NCI-H1417 (cell line): ENCODE data around the gene TBL3.
"Not testable (repeated sequence)": the region's sequence is repeated elsewhere in the genome, so short reads cannot be mapped to it uniquely, and the experiment has no call there.

ENCODE experiments used
- DNase-seq, 3 experiments: peaks; one replicate each; lab custom pipeline; 2025; lab: John Stamatoyannopoulos, UW

TBL3 gene

DNA sequence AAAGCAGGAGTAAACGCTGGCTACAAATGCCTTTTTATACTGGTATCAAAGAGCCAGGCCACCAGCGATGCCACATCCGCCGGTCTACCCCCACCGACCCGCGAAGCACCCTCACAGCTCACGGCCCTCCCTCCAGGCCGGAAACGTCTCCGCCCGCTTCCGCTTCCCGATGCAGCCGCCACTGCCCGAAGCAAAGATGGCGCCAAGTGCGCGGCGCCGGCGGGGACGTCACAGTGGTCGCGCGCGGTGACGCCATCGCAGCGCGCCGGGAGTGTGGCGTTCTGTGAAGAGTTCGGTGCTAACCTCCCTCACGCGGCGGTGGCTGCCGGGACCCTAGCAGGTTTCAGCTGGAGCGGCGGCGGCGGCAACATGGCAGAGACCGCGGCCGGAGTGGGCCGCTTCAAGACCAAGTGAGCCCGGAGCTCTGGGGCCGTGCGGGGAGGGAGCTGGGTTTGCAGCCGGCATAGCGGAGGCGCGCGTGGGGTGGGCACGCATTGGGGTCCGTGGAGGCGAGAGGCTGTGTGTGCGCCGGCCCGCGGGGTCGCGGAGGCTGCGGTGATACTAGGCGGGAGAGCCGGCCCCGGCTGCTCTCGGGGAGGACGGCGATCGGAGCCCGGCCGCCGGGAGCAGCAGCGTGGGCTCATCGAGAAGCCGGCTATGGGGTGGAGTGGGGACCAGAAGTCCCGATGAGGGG lies at the start of gene TBL3:
Gene TBL3, plus strand, starts transcription at position 258 of the 694 bp plus-strand sequence. Its CDS starts 112 bp downstream, at position 370.
- peak; percentile 94 to 99 (median 96) for DNase-seq

DNA sequence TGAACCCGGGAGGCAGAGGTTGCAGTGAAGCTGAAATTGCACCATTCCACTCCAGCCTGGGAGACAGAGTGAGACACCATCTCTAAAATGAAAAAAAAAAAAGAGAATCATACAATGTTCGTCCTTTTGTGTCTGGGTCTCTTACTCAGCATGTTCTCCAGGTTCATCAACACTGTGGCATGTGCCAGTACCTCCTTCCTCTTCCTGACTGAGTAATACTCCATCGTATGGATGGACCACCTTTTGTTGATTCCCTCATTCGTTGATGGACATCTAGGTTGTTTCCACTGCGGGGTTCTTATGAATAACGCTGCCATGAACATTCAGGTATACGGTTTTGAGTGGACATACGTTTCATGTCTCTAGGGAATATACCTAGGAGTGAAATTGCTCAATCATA lies 49.5 kb upstream of the TBL3 start:
- DNase-seq: no peak

DNA sequence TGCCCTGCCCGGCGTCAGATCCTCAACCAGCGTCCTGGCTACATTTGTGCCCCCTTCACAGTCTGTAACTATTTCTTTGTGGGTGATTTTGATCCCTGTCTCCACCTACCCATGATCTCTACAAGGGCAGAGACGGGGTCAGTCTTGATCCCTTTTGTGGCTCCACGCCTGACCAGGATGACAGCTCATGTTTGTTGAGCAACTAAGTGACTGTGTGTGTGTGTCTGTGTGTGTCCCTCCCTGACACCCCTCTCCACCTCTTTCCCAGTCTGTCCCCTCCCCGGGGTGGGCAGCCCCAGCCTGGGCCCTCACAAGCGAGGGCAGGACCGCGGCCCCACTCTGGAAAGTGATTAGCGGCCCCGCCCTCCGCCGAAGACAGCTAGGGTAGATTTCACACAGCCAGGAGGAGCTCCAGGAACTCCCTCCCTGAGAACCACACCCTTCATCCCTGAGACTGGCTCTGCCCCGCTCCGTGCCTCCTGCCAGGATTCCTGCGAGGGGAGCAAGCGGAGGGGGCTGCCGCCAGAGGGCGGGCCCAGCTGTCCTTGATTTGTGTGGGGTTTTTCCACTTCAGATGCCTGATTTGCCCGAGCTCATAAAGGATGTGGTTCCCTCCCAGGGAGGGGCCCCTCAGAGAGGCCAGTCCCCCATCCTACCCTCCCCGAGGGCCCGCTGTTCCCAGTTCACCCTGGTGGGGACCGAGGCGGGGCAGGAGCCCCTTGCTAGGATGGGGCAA lies 48.4 kb upstream of the TBL3 start:
- DNase-seq: peak in 1 of 3 experiments; percentile 64

DNA sequence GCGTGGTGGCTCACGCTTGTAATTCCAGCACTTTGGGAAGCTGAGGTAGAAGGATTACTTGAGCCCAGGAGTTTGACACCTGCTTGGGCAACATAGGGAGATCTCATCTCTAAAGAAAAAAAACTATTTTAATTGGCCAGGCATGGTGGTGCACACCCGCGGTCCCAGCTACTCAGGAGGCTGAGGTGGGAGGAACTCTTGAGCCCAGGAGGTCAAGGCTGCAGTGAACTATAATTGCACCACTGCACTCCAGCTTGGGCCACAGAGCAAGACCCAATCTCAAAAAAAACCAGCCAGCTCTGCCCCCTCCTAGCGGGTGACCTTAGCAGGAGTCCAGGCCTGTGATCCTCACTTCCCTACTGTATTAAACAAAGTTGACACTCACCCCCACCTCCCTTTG lies 47.8 kb upstream of the TBL3 start:
- DNase-seq: no peak

DNA sequence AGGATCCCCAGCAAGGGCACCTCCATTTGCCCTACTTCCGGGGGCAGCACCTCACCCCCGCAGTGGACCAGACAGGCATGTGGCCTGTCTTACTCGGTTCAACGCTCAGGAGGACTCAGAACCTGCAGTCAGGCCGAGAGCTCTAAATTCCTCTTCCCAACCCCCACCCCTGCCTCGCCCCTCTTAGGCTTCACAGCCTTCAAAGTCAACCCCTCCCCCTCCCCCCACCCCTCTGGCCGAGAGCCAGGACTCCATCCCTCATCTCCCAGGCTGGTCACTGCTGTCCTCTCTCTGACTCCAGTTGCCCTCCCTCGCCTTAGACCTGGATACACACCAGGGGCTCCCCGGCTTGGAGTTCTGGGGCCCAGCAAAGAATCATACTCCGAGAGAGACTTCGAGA lies 45.6 kb upstream of the TBL3 start:
- no peak for DNase-seq

DNA sequence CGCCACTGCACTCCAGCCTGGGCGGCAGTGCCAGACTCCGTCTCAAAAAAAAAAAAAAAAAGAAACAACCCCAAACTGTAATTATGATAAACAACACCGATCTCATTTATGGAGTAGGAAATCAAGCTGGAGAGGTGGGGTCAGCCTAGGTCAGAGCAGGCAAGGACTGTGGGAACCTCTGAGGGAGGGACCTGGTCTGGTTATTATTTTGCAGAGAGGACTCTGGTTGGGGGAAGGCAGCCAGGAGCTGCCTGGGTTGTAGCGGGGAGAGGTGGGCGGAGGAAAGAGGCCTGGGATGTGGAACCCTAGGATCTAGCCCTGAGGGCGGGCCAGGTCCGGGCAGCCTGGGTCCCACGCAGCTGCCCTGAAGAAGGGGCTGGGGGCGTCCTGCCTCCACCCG lies 42.7 kb upstream of the TBL3 start:
- peak; percentile 39 to 77 (median 65) for DNase-seq

DNA sequence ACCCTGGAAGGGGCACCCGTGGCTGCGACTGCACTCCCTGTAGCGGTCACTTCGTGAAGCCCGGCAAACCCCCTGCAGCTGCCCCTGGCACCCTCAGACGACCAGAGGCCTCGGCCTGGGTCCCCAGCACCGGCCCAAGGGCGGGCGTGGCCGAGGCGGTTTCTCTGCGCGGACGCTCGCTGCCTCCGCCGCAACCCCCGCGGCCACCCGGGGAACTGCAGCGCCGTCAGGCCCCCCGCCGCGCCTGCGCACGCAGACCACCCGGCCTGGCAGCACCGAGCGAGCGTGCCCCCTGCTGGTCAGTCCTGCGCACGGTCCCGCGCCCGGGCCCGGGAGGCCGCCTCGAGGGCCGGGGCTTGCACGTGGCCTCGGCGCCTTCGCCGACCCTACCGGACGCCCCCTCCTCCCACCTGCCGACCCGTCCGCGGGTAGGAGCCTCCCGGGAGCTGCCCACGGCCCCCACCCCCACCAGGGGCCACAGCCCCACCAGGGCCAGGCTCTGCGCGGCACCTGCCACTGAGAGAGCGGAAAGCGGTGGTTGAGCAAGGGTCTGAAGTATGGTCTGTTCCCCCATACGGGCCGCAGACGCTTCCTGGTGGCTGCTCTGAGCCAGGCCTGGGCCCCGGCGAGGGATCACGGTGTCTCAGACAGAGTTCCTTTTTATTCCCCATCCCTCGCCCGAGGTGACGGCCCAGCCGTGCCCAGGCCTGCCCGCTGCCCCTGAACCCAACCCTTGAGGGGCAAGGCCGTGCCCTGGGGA lies 42.1 kb upstream of the TBL3 start:
- DNase-seq: peak; percentile 88 to 97 (median 88)

DNA sequence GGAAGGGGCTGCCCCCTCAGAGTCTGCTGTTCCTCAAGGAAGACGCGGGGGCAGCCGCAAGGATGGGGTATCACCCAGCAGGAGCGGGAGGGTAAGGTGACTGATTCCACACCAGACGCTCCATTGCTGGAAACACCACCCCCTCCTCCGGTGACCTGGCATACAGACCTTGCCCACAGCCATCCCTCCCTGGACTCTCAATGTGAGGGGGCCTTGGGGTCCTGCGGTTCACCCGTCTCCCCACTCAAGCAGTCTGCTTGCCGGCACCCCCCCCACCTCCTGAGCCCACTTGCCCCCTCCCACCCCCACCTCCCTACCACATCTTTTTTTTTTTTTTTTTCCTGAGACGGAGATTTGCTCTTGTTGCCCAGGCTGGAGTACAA lies 41.5 kb upstream of the TBL3 start:
- no peak for DNase-seq

DNA sequence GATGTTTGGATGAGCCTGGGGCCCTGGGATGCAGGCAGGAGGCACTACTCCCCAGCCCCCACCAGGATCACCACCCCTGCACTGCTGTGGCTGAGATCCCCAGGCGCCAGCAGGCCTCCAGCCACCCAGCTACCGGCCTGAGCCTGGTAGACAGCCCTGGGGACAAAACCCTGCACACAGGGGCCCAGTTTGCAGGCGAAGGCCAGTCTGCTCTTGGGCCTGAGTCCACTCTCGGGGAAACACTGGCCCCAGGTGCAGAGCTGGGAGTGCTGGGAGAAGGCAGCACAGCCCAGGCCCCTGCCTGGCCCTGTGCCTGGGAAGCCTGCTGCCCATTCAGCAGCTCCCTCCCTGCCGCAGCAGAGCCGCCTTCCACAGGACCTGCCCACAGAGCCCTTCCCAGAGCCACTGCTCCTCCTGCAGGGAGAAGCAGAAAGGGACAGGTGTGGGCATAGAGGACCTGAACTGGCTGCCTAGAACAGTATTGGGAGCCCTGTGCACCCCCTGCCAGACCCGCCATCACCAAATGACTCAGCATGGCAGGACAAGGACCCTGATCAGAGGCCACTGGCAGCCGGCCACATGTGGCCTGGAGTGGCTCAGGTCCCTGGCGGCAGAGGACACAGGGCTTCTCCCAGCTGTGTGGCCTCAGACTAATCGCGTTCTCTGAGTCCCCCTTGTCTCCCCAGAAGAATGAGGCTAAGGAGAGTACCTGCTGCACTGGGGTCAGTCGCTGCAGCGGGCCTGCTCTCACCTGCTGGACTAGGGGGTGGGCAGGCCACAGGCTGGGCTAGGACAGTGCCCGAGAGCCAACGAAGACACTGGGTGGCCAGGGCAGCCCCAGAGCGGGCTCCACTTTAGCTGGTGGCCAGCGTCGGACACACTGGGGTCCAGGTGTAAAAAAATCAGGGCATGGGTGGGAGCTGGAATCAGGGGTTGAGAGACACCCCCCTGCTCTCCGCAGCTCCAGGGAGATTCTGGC lies 39.5 kb upstream of the TBL3 start:
- DNase-seq: peak in 1 of 3 experiments; percentile 29

DNA sequence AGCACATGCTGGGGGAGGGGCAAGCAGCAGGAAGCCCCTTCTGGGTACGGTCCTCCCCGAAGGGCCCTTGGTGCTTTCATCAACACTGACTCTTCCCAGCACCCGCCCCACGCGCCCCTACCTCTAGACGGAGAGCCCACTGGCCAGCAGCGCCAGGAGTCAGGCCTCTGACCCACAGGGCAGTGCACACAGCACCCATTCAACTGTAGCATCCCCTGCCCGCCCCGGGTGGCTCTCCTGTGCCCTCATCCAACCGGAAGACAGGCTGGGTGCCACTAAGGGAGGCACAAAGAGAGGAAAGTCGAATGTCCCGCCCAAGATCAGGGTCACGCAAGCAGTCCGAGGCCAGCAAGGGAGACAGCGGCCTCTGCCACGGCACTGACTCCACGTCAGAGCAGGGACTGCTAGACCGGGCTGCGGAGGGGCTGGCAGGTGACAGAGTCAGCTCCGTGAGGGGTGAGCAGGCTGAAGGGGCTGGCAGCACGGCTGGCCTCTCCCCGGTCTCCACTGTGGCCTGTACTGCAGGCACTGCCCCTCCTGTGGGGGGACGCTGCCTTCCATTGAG lies 38.7 kb upstream of the TBL3 start:
- DNase-seq: no peak

DNA sequence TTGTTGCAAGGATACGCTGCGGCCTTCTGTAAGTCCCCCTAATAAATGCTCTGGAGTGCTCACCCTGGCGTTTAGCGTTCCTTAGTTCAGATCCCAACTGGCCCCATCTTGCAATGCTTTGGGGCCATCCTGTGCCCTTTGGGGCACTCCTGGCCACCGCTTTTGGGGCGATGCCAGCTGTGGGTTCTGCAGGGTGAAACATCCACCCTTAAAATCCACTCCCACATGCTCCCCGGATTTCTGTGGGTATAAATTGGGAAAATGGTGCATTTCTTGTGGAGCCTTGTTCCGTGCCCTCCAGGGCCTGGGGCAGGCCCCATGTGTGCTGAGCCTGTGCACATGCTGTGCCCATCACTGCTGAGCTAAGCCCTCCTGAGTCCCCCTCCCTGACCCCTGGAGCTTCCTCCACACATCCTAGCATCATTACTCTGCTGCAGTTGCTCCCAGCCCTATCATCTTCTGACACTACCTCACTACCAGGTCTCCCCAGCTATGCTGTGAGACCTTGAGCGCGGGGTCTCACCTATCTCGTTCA lies 34.8 kb upstream of the TBL3 start:
- no peak for DNase-seq

DNA sequence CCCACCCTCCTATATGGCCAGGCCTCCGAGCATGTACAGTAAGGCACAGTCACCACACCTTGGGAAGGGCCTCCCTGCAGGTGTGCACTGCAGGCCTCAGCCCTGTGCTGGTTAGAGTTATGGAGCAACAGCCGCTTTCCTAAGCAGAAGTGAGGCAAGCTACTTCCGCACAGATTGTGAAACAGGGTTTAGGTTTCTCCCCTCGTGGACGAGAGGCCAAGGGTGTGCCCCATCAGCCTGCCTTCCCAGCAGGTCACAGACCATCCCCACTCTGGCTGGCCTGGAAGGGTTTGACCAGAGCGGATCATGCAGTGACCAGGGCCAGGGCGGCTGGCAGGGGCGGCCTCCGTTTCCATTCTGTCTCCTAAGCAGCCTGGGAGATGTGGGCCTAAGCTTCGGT lies 33.5 kb upstream of the TBL3 start:
- no peak for DNase-seq

DNA sequence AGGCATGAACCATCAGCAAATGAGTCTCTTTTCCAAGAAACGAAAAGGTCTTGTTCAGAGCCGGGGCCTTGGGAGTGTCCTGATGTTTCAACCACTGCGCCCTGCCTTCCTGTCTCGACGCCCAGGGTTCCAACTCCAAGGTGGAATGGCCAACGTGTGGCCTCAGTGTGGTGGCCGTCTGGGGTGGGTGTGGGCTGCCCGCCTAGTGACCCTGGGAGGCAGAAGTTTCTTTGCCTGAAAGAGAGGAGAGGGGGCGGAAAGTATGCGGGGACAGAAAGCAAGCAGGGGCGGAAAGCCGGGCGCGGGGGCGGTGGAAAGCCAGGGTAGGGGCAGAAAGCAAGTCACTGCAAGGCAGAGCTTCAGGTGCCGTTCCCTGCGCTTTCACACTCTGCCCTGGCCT lies 32.9 kb upstream of the TBL3 start:
- no peak for DNase-seq

DNA sequence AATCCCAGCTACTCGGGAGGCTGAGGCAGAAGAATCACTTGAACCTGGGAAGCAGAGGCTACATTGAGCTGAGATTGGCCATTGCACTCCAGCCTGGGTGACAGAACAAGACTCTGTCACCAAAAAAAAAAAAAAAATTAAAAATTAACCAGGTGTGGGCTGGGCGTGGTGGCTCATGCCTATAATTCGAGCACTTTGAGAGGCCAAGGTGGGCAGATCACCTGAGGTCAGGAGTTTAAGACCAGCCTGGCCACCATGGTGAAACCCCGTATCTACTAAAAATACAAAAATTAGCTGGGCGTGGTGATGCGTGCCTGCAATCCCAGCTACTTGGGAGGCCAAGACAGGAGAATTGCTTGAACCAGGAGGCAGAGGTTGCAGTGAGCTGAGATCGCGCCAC lies 32.0 kb upstream of the TBL3 start:
- DNase-seq: not testable (repeated sequence)

DNA sequence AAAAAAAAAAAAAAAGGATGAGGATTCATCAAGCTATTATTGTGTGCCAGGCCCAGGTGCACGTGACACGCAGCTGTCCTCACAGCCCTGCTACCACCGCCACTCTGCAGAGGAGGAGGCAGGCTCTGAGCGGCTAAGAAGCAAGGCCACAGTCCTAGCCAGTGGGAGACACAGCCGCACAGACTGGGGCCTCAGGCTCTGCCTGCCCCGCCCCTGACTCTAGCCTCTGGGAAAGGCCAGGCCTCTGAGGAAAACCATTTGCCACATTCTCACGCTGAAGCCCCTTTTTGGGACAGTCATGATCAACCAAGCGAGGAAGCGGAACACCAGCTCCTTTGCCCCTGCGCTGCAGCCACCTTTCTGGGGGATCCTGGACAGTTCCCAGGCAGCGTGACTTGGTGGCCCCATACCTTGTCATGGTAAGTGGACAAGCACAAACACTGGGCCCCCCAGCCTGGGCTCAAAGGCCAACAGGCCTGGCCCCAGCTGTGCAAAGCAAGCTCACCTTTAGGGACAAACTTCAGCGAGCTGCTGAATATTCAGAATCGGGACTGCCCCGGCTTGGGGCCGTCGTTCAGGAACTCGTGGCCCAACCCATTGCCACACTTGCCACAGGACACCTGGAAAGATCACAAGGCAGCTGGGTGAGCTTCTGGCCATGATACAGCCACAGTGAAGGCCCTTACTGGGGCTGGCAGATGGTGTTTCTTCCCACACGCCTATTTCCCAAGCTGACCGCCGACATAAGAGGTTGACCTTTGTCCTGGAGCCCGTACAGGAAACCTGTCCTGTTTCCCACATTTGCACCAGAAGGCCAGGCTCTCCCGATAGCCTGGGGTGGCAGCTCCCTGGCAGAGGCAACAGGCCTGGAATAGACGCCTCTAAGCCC lies 31.3 kb upstream of the TBL3 start:
- DNase-seq: no peak

DNA sequence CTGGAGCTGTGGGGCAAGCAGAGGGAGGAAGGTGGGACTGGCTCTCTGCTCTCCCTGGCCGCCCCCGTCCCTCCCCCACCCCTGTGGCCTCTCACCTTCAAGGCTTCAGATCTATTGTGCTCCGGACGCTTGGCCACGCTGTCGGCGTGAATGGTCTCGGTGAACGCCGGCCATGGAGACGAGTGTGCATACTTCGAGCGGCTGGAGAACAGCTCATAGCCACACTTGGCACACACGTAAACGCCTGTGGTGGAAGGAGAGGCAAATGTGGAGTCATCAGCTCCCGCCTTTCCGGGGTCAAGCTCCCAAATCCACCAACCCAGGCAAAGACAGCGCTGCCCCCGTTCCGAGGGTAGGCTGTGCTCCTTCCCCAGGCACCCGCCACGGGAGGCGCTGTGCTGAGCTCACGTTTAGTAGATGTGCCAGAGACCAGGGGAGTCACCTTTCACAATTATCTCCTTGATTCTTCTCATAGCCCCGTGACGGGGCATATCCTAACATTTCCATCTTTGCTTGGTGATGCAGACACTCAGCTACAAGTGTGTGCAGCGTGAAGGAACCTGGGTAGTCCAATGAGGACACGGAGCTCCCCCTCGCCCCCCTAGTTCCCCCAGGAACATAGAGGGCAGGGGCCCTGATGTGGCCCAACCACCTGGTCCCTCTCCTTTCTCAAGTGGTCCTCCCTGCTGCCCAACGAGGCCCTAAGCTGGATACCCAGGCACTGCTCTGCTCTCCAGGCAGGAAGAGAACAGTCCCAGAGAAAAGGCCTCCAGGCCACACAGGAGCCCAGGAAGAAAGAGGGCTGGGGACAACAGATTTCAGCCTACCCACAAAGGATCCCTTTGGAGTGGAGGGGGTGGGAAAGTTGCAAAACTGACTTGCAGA lies 30.4 kb upstream of the TBL3 start:
- no peak for DNase-seq

DNA sequence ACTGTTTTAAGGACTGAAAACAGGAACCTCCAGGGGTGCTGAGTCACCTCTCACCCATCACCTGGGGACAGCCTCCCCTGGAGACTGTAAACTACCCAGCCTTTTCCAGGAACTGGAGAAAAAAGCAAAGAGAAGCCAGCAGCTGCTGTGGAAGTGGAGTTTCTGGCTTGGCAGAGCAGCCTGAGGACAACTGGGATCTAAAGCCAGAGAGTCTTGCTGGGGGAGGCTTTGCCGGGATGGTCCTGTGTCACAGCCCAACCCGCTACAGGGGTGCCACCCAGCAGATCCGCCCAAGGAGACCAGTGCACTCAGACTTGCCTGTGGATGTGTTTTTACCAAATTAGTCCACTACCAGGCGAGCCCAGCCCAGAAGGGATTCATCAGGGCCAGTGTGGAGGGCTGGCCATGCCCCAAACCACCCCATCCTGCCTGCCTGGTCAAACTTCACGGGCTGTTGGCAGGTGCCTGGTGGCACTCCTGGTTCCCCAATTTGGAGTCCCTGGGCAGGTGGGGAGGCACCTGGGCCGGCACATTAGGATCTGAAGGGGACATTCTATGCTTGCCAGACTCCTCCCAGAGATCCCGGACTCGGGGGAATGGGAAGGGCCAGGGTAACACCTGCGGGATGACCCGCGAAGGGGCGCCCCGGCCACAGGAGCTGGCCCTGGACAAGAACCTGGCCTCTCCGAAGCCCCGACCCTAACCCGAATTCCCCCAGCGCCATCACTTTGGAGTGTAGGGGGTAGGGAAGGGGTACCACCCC lies 29.6 kb upstream of the TBL3 start:
- DNase-seq: peak in 2 of 3 experiments; percentile 18 to 23
